HCT116 (cell line): ENCODE measurements around the gene INSYN1. TPM values are rescaled to one million over a fixed set of nuclear protein-coding genes. Genes with fewer than 3 reads are reported as not detected.

Experiments
- ATAC-seq: fragments of 200-7000 bp; cut with Tn5 transposase; 2 replicates; pipeline ENCODE4 v1.9.1; 2020; ENCODE audit warnings: mild to moderate bottlenecking, moderate library complexity
- BruUV-seq: library from RNA; stranded (reverse); fragments of 400-500 nt; replicated peaks from 2 replicates; lab custom pipeline; 2021; lab: Mats Ljungman, UMichigan
- CTCF ChIA-PET: fragments of 300-600 bp; sonication (Branson Sonifier 250); formaldehyde crosslinking; loops from one replicate; lab custom pipeline; 2021; ENCODE audit warnings: antibody characterized with exemption; lab: Charles Lee
- POLR2A ChIA-PET: fragments of 300-600, 350-600 bp; sonication (Branson Sonifier 250); formaldehyde crosslinking; loops from one replicate; lab custom pipeline; 2021; ENCODE audit warnings: antibody characterized with exemption; lab: Charles Lee
- RAD21 ChIA-PET, 2 experiments: fragments of 300-600 bp; sonication (Branson Sonifier 250); formaldehyde crosslinking; loops; one replicate each; lab custom pipeline; 2023; ENCODE audit warnings: low total read pairs in 2 of 2; ENCODE audit not compliant: uncharacterized antibody in 2 of 2, unreplicated experiment in 2 of 2, low non-redundant PET in 1 of 2; lab: Charles Lee
- DNase-seq: peaks from one replicate; pipeline ENCODE4 v3.0.0-alpha.2; 2010; ENCODE audit warnings: low read depth, low spot score
- H2AFZ ChIP-seq: fragments of 200-600 bp; shearing (Covaris generic), sonication (generic); 2 replicates; pipeline ENCODE4 v1.6.1; 2017; ENCODE audit warnings: low read depth, mixed run types, mixed read lengths, antibody characterized with exemption, low read length; ENCODE audit not compliant: poor library complexity, severe bottlenecking
- H3K27ac ChIP-seq: 2 replicates; pipeline ENCODE4 v1.5.1; 2012; ENCODE audit warnings: low read depth, low read length
- H3K27me3 ChIP-seq: fragments of 200-600 bp; sonication (generic); 2 replicates; pipeline ENCODE4 v1.6.1; 2016; ENCODE audit warnings: mixed run types, low read length, mixed read lengths; ENCODE audit not compliant: insufficient read depth
- H3K36me3 ChIP-seq, 2 experiments: fragments of 200-500 bp in 1 of 2; fragments of 200-600 bp in 1 of 2; sonication (Bioruptor generic) in 1 of 2; sonication (generic) in 1 of 2; 2 replicates each; pipeline versions ENCODE4 v1.5.1 to v1.6.1; 2014 to 2016; ENCODE audit warnings: low read length in 2 of 2, inconsistent platforms in 1 of 2, mixed read lengths in 1 of 2, mixed run types in 1 of 2; ENCODE audit not compliant: insufficient read depth in 2 of 2, control insufficient read depth in 1 of 2
- H3K4me1 ChIP-seq, 2 experiments: fragments of 200-600 bp in 1 of 2; sonication (generic) in 1 of 2; 2 replicates each; pipeline versions ENCODE4 v1.5.1 to v1.6.1; 2012 to 2017; ENCODE audit warnings: low read length in 2 of 2, inconsistent platforms in 1 of 2, mild to moderate bottlenecking in 1 of 2, mixed read lengths in 1 of 2, mixed run types in 1 of 2, moderate library complexity in 1 of 2; ENCODE audit not compliant: insufficient read depth in 2 of 2, control insufficient read depth in 1 of 2
- H3K4me2 ChIP-seq: fragments of 200-600 bp; sonication (generic); 2 replicates; pipeline ENCODE4 v1.6.1; 2017; ENCODE audit warnings: mixed run types, low read length, mixed read lengths
- H3K4me3 ChIP-seq, 2 experiments: fragments of 200-600 bp in 1 of 2; sonication (generic) in 1 of 2; replicated peaks in 1 of 2; 2 replicates each; pipeline ENCODE4 v1.5.1; 2011 to 2016; ENCODE audit warnings: low read length in 2 of 2, control low read depth in 1 of 2, low read depth in 1 of 2, mild to moderate bottlenecking in 1 of 2, mixed read lengths in 1 of 2, mixed run types in 1 of 2
- H3K79me2 ChIP-seq: fragments of 200-600 bp; sonication (generic); 2 replicates; pipeline ENCODE4 v1.6.1; 2017; ENCODE audit warnings: mild to moderate bottlenecking, mixed run types, low read length, moderate library complexity, mixed read lengths; ENCODE audit not compliant: insufficient read depth
- H3K9ac ChIP-seq: fragments of 200-600 bp; sonication (generic); 2 replicates; pipeline ENCODE4 v1.6.1; 2016; ENCODE audit warnings: low read length, mixed read lengths
- H3K9me2 ChIP-seq: fragments of 200-600 bp; sonication (generic), shearing (Covaris generic); 2 replicates; pipeline ENCODE4 v1.6.1; 2017; ENCODE audit warnings: mixed run types, mild to moderate bottlenecking, moderate library complexity; ENCODE audit not compliant: insufficient read depth
- H3K9me3 ChIP-seq, 2 experiments: fragments of 200-500 bp in 1 of 2; fragments of 200-600 bp in 1 of 2; sonication (Bioruptor generic) in 1 of 2; sonication (generic) in 1 of 2; 2 replicates each; pipeline ENCODE4 v1.6.1; 2014 to 2017; ENCODE audit warnings: low read length in 2 of 2, mixed read lengths in 2 of 2, inconsistent platforms in 1 of 2, low read depth in 1 of 2, mild to moderate bottlenecking in 1 of 2, mixed run types in 1 of 2, moderate library complexity in 1 of 2; ENCODE audit not compliant: control insufficient read depth in 1 of 2, insufficient read depth in 1 of 2
- H4K20me1 ChIP-seq: fragments of 200-600 bp; sonication (generic), shearing (Covaris generic); 2 replicates; pipeline ENCODE4 v1.6.1; 2017; ENCODE audit warnings: mixed run types, mild to moderate bottlenecking, moderate library complexity; ENCODE audit not compliant: insufficient read depth
- ATF3 ChIP-seq: IDR thresholded peaks from 2 replicates; pipeline ENCODE4 v1.6.1; 2012
- CTCF ChIP-seq, 3 experiments: fragments of 200-600 bp in 1 of 3; sonication (generic) in 1 of 3; IDR thresholded peaks in 2 of 3; conservative IDR thresholded peaks in 1 of 3; 2 replicates each; pipeline ENCODE4 v1.5.1; 2012 to 2017; ENCODE audit warnings: low read depth in 2 of 3, low read length in 2 of 3, antibody characterized with exemption in 1 of 3, borderline replicate concordance in 1 of 3, control low read depth in 1 of 3, mild to moderate bottlenecking in 1 of 3, mixed read lengths in 1 of 3, mixed run types in 1 of 3, moderate library complexity in 1 of 3; ENCODE audit not compliant: insufficient read depth in 1 of 3
- EZH2 ChIP-seq: fragments of 200-600 bp; sonication (generic); IDR thresholded peaks from 2 replicates; pipeline ENCODE4 v1.6.1; 2017; ENCODE audit warnings: antibody characterized with exemption, mixed run types
- EZH2phosphoT487 ChIP-seq: fragments of 200-600 bp; IDR thresholded peaks from 2 replicates; pipeline ENCODE4 v1.6.1; 2018; ENCODE audit warnings: antibody characterized with exemption, borderline replicate concordance
- FOSL1 ChIP-seq: IDR thresholded peaks from 2 replicates; pipeline ENCODE4 v1.6.1; 2012; ENCODE audit warnings: low read depth
- JUND ChIP-seq: IDR thresholded peaks from 2 replicates; pipeline ENCODE4 v1.6.1; 2012
- MAX ChIP-seq: IDR thresholded peaks from 2 replicates; pipeline ENCODE4 v1.6.1; 2012
- POLR2A ChIP-seq: IDR thresholded peaks from 2 replicates; pipeline ENCODE4 v1.7.0; 2011; ENCODE audit warnings: borderline replicate concordance; ENCODE audit not compliant: insufficient read depth, insufficient read length; ENCODE audit errors: extremely low read depth
- POLR2AphosphoS5 ChIP-seq: IDR thresholded peaks from 2 replicates; pipeline ENCODE4 v1.6.1; 2011; ENCODE audit warnings: mild to moderate bottlenecking, low read depth, low read length, moderate library complexity
- RAD21 ChIP-seq: IDR thresholded peaks from 2 replicates; pipeline ENCODE4 v1.6.1; 2012; ENCODE audit warnings: low read depth, mild to moderate bottlenecking
- REST ChIP-seq: IDR thresholded peaks from 2 replicates; pipeline ENCODE4 v1.6.1; 2012; ENCODE audit warnings: low read depth
- SIN3A ChIP-seq: IDR thresholded peaks from 2 replicates; pipeline ENCODE4 v1.6.1; 2012; ENCODE audit warnings: low read depth
- SP1 ChIP-seq: IDR thresholded peaks from 2 replicates; pipeline ENCODE4 v1.6.1; 2012; ENCODE audit warnings: low read depth
- SRF ChIP-seq: IDR thresholded peaks from 2 replicates; pipeline ENCODE4 v1.6.1; 2012; ENCODE audit warnings: low read depth
- TCF7L2 ChIP-seq: IDR thresholded peaks from 2 replicates; pipeline ENCODE4 v1.7.0; 2011; ENCODE audit warnings: borderline replicate concordance, inconsistent platforms; ENCODE audit not compliant: insufficient read depth, insufficient read length; ENCODE audit errors: extremely low read depth
- YY1 ChIP-seq: IDR thresholded peaks from 2 replicates; pipeline ENCODE4 v1.6.1; 2011; ENCODE audit warnings: low read length, low read depth, moderate library complexity, mild to moderate bottlenecking; ENCODE audit not compliant: insufficient replicate concordance; ENCODE audit errors: extremely low read depth
- ZBTB33 ChIP-seq: IDR thresholded peaks from 2 replicates; pipeline ENCODE4 v1.6.1; 2011; ENCODE audit warnings: mild to moderate bottlenecking, low read length, moderate library complexity; ENCODE audit not compliant: insufficient replicate concordance; ENCODE audit errors: extremely low read depth
- ZFX ChIP-seq: fragments of 450-650 bp; IDR thresholded peaks from 2 replicates; pipeline ENCODE4 v1.6.1; 2017
- ZNF274 ChIP-seq: fragments of 200-500 bp; sonication (Bioruptor generic); IDR thresholded peaks from 2 replicates; pipeline ENCODE4 v1.6.1; 2014; ENCODE audit warnings: mild to moderate bottlenecking, low read depth, low read length, inconsistent platforms
- intact Hi-C: fragments of 100-400 bp; cut with micrococcal nuclease; formaldehyde crosslinking; loops from 2 replicates; pipeline ENCODE4 v1.10.0; 2022
- total RNA-seq: library from RNA; stranded (reverse); gene quantifications from one replicate; pipeline ENCODE4 v1.2.1, GENCODE V29; 2021; ENCODE audit not compliant: unreplicated experiment

Gene INSYN1
- total RNA-seq, 1 experiment from 2014 or later: 2.0 TPM

- Histone ChIP-seq H3K9ac (no peak overlapping the region), H3K4me2 (no peak overlapping the region), H3K36me3 (no peaks in the 10 kb centered on the region), H4K20me1 (no peaks in the 10 kb centered on the region), H3K4me3 (no peak overlapping the region), H3K9me2 (no peaks in the 10 kb centered on the region), H3K27me3 (no peaks in the 10 kb centered on the region), H3K79me2 (no peaks in the 10 kb centered on the region), H2AFZ (no peak overlapping the region), H3K9me3 (no peaks in the 10 kb centered on the region), H3K27ac (no peak overlapping the region), H3K4me1 (no peaks in the 10 kb centered on the region)
- POLR2A ChIA-PET: no interaction called here
- no peak for ATAC-seq
- no TSS peak for BruUV-seq
- RAD21 ChIA-PET: no interaction called here
- TF ChIP-seq ZBTB33 (no peak), SRF (no peak), ATF3 (no peak), POLR2AphosphoS5 (no peak), EZH2 (no peak), TCF7L2 (no peak), SP1 (no peak), RAD21 (no peak), YY1 (no peak), CTCF (IDR thresholded peaks at IDR 0.05 in 2 of 3, conservative IDR thresholded peaks at IDR 0.05 in 1 of 3; ENCODE audit: borderline replicate concordance in 1 of 3, insufficient read depth in 1 of 3, low read depth in 2 of 3, low read length in 2 of 3) (no peak), MAX (no peak), JUND (no peak), EZH2phosphoT487 (no peak), FOSL1 (no peak), REST (no peak), ZNF274 (no peak), POLR2A (no peak), SIN3A (no peak), ZFX (no peak)
- no peak for DNase-seq
- CTCF ChIA-PET: no interaction called here
- intact Hi-C loops: no loop called here
These were observed 28.9 kb downstream of the INSYN1 start for GRCh38 chr15:73724212-73724611.
